ENCODE results near the gene ADGRG6. TPM values are rescaled to one million over a fixed set of nuclear protein-coding genes. Genes with fewer than 3 reads are reported as not detected.

Gene ADGRG6
- total and polyA plus RNA-seq, 2 experiments from 2014 or later: 0.38 to 1.5 TPM

GRCh38 chr6:142328070-142328469, 26.3 kb downstream of the ADGRG6 start:
- no peak overlapping the region for H2AFZ ChIP-seq
- TF ChIP-seq EZH2phosphoT487 (IDR thresholded peaks at IDR 0.05; ENCODE audit: insufficient read depth, low read depth): no peak
- no peak for TF ChIP-seq EZH2 (IDR thresholded peaks at IDR 0.05; ENCODE audit: insufficient read depth, poor library complexity, severe bottlenecking)
- H3K9me3 ChIP-seq (ENCODE audit: low read depth): no peaks in the 10 kb centered on the region
- H3K4me3 ChIP-seq: no peak overlapping the region
- H3K9ac ChIP-seq: no peak overlapping the region
- no peaks in the 10 kb centered on the region for H3K9me2 ChIP-seq (ENCODE audit: insufficient read depth)
- H4K20me1 ChIP-seq (ENCODE audit: insufficient read depth): no peaks in the 10 kb centered on the region
- H3F3A ChIP-seq (ENCODE audit: insufficient read depth): no peaks in the 10 kb centered on the region
- WGBS, 2 experiments (ENCODE audit: low coverage in 1 of 2, low lambda C conversion rate in 2 of 2, missing lambda C conversion rate in 2 of 2): 92 to 96% methylated on average over 2 of the region's 2 CpGs
- no peak for DNase-seq
- no peaks in the 10 kb centered on the region for H3K79me2 ChIP-seq (ENCODE audit: insufficient read depth)
- H3K36me3 ChIP-seq (ENCODE audit: low read depth): no peaks in the 10 kb centered on the region
- no peak overlapping the region for H3K27ac ChIP-seq
- in situ Hi-C loops (cut with MboI): no loop called here
- H3K4me1 ChIP-seq (ENCODE audit: insufficient read depth): no peaks in the 10 kb centered on the region
- H3K4me2 ChIP-seq (ENCODE audit: unreplicated experiment): no peak overlapping the region
- H3K27me3 ChIP-seq (replicated peaks; ENCODE audit: insufficient read depth): no peaks in the 10 kb centered on the region

GRCh38 chr6:142329486-142330113, 27.8 kb downstream of the ADGRG6 start:
- H2AFZ ChIP-seq: no peak overlapping the region
- H3K27ac ChIP-seq: no peak overlapping the region
- H3K9ac ChIP-seq: no peak overlapping the region
- no peaks in the 10 kb centered on the region for H4K20me1 ChIP-seq (ENCODE audit: insufficient read depth)
- no peaks in the 10 kb centered on the region for H3F3A ChIP-seq (ENCODE audit: insufficient read depth)
- TF ChIP-seq EZH2 (IDR thresholded peaks at IDR 0.05; ENCODE audit: insufficient read depth, poor library complexity, severe bottlenecking) (no peak), EZH2phosphoT487 (IDR thresholded peaks at IDR 0.05; ENCODE audit: insufficient read depth, low read depth) (no peak)
- H3K79me2 ChIP-seq (ENCODE audit: insufficient read depth): no peaks in the 10 kb centered on the region
- no peaks in the 10 kb centered on the region for H3K9me3 ChIP-seq (ENCODE audit: low read depth)
- H3K4me2 ChIP-seq (ENCODE audit: unreplicated experiment): no peak overlapping the region
- no peaks in the 10 kb centered on the region for H3K36me3 ChIP-seq (ENCODE audit: low read depth)
- no peaks in the 10 kb centered on the region for H3K4me1 ChIP-seq (ENCODE audit: insufficient read depth)
- H3K27me3 ChIP-seq (replicated peaks; ENCODE audit: insufficient read depth): no peaks in the 10 kb centered on the region
- 92 to 97% methylated on average over 3 of the region's 3 CpGs for WGBS, 2 experiments (ENCODE audit: low coverage in 1 of 2, low lambda C conversion rate in 2 of 2, missing lambda C conversion rate in 2 of 2)
- DNase-seq: no peak
- in situ Hi-C loops (cut with MboI): no loop called here
- H3K4me3 ChIP-seq: no peak overlapping the region
- no peaks in the 10 kb centered on the region for H3K9me2 ChIP-seq (ENCODE audit: insufficient read depth)

DNA sequence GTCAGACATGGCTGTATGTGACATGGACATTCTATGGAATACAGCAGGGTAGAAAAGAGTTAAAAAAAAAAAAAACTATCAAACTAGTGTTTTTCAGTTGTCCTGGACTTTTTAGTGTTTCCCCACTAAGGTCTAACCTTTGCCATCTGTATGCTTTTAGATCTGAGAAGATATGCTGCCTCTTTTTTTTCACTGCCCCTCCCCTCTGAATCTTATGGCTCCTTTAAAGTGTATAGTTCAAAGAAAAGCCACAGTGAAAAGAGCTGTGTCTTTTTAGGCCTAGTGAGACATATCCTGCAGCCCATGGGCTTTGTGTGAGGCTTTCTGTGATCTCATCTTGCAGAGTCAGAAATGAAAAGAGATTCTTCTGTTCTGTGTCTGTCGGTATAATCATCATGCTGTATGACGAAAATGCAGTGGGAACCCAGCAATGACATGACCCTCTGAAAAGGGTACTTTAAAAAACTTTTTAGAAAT, 29.3 kb downstream of the ADGRG6 start:
- Histone ChIP-seq H3K9ac (no peak overlapping the region), H3K79me2 (ENCODE audit: insufficient read depth) (no peaks in the 10 kb centered on the region), H3K27me3 (replicated peaks; ENCODE audit: insufficient read depth) (no peaks in the 10 kb centered on the region), H3K36me3 (ENCODE audit: low read depth) (no peaks in the 10 kb centered on the region), H3F3A (ENCODE audit: insufficient read depth) (no peaks in the 10 kb centered on the region), H3K4me3 (no peak overlapping the region), H3K27ac (no peak overlapping the region), H2AFZ (peak overlapping the region; percentile 34; the same call in 1 of the 2 replicates), H4K20me1 (ENCODE audit: insufficient read depth) (no peaks in the 10 kb centered on the region), H3K9me2 (ENCODE audit: insufficient read depth) (no peaks in the 10 kb centered on the region), H3K4me2 (ENCODE audit: unreplicated experiment) (no peak overlapping the region), H3K4me1 (ENCODE audit: insufficient read depth) (no peaks in the 10 kb centered on the region), H3K9me3 (ENCODE audit: low read depth) (no peaks in the 10 kb centered on the region)
- 61 to 79% methylated on average over 2 of the region's 2 CpGs for WGBS, 2 experiments (ENCODE audit: low coverage in 1 of 2, low lambda C conversion rate in 2 of 2, missing lambda C conversion rate in 2 of 2)
- in situ Hi-C loops (cut with MboI): no loop called here
- peak; percentile 25 for DNase-seq
- TF ChIP-seq EZH2 (IDR thresholded peaks at IDR 0.05; ENCODE audit: insufficient read depth, poor library complexity, severe bottlenecking): no peak
- TF ChIP-seq EZH2phosphoT487 (IDR thresholded peaks at IDR 0.05; ENCODE audit: insufficient read depth, low read depth): no peak

DNA sequence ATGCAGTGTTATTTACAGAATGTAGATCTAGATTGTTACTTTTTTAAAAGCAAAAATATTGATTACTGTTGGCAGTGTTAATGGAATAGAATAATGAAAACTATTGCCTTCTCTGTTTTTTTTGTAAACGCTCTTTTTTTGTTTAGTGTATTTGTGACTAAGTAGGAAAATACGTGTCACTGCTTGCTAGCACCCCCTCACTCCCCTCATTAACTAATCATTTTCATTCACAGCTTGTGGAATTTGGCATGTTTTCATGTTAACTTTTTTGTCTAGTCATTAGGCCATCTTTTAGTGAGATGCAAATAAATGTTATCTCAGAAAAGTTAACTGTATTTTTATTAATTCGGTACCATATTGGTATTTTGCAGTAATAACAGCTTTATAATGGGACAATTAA, 29.8 kb downstream of the ADGRG6 start:
- H3K79me2 ChIP-seq (ENCODE audit: insufficient read depth): no peaks in the 10 kb centered on the region
- H4K20me1 ChIP-seq (ENCODE audit: insufficient read depth): no peaks in the 10 kb centered on the region
- no peaks in the 10 kb centered on the region for H3K4me1 ChIP-seq (ENCODE audit: insufficient read depth)
- H3K36me3 ChIP-seq (ENCODE audit: low read depth): no peaks in the 10 kb centered on the region
- peak overlapping the region; percentile 34; the same call in 1 of the 2 replicates for H2AFZ ChIP-seq
- TF ChIP-seq EZH2 (IDR thresholded peaks at IDR 0.05; ENCODE audit: insufficient read depth, poor library complexity, severe bottlenecking): no peak
- TF ChIP-seq EZH2phosphoT487 (IDR thresholded peaks at IDR 0.05; ENCODE audit: insufficient read depth, low read depth): no peak
- H3K4me2 ChIP-seq (ENCODE audit: unreplicated experiment): no peak overlapping the region
- no peaks in the 10 kb centered on the region for H3K9me2 ChIP-seq (ENCODE audit: insufficient read depth)
- in situ Hi-C loops (cut with MboI): no loop called here
- H3K9ac ChIP-seq: no peak overlapping the region
- H3K27ac ChIP-seq: no peak overlapping the region
- DNase-seq: no peak
- no peaks in the 10 kb centered on the region for H3K9me3 ChIP-seq (ENCODE audit: low read depth)
- no peaks in the 10 kb centered on the region for H3K27me3 ChIP-seq (replicated peaks; ENCODE audit: insufficient read depth)
- H3K4me3 ChIP-seq: no peak overlapping the region
- no peaks in the 10 kb centered on the region for H3F3A ChIP-seq (ENCODE audit: insufficient read depth)
- WGBS, 2 experiments (ENCODE audit: low coverage in 1 of 2, low lambda C conversion rate in 2 of 2, missing lambda C conversion rate in 2 of 2): 82 to 90% methylated on average over 3 of the region's 3 CpGs
